GM12878 (cell line): ENCODE data around the gene TRAK2.

Source experiments
- BHLHE40 ChIP-seq, 2 experiments: fragments of 450-650 bp in 1 of 2; IDR thresholded peaks; 2 replicates each; pipeline ENCODE4 v1.6.1; 2011 to 2017; ENCODE audit warnings: low read depth in 2 of 2, borderline replicate concordance in 1 of 2, improper control_type of control experiment in 1 of 2, low read length in 1 of 2, mild to moderate bottlenecking in 1 of 2
- CTCF ChIP-seq, 3 experiments: IDR thresholded peaks in 2 of 3; conservative IDR thresholded peaks in 1 of 3; 2 replicates each; pipeline ENCODE4 v1.5.1; 2011; ENCODE audit warnings: low read depth in 3 of 3, low read length in 3 of 3, mild to moderate bottlenecking in 3 of 3, control low read depth in 2 of 3, moderate library complexity in 2 of 3, inconsistent platforms in 1 of 3, mixed read lengths in 1 of 3; ENCODE audit not compliant: control insufficient read depth in 2 of 3, insufficient read depth in 1 of 3; ENCODE audit errors: extremely low read depth in 1 of 3
- JUND ChIP-seq: IDR thresholded peaks from 2 replicates; pipeline ENCODE4 v1.6.1; 2012; ENCODE audit warnings: low read depth, mild to moderate bottlenecking, low read length, improper control_type of control experiment, moderate library complexity
- POLR2AphosphoS5 ChIP-seq: IDR thresholded peaks from 2 replicates; pipeline ENCODE4 v1.6.1; 2011; ENCODE audit warnings: mild to moderate bottlenecking, low read length, inconsistent platforms
- YBX1 ChIP-seq: fragments of 450-650 bp; IDR thresholded peaks from 2 replicates; pipeline ENCODE4 v1.6.1; 2016; ENCODE audit warnings: antibody characterized with exemption
- ZNF274 ChIP-seq: IDR thresholded peaks from one replicate; pipeline ENCODE4 v1.8.0; 2011; ENCODE audit not compliant: insufficient read length, insufficient read depth
- ZNF384 ChIP-seq: IDR thresholded peaks from 2 replicates; pipeline ENCODE4 v1.6.1; 2012; ENCODE audit warnings: low read depth, mild to moderate bottlenecking, low read length, improper control_type of control experiment, borderline replicate concordance
- ZNF622 ChIP-seq: fragments of 450-650 bp; IDR thresholded peaks from 2 replicates; pipeline ENCODE4 v1.6.1; 2017; ENCODE audit warnings: mild to moderate bottlenecking, inconsistent platforms
- TF ChIP-seq, protein P1 (sequence below): IDR thresholded peaks from 2 replicates; pipeline ENCODE4 v1.6.1; 2012; ENCODE audit warnings: mild to moderate bottlenecking, low read depth, low read length
- TF ChIP-seq, protein P2 (sequence below): IDR thresholded peaks from 2 replicates; pipeline ENCODE4 v1.6.1; 2011; ENCODE audit warnings: low read depth, mild to moderate bottlenecking, low read length, moderate library complexity, borderline replicate concordance; ENCODE audit errors: extremely low read depth

- no peak for TF ChIP-seq CTCF (IDR thresholded peaks at IDR 0.05 in 2 of 3, conservative IDR thresholded peaks at IDR 0.05 in 1 of 3; ENCODE audit: control insufficient read depth in 2 of 3, extremely low read depth in 1 of 3, insufficient read depth in 1 of 3, low read depth in 3 of 3, low read length in 3 of 3)
- no peak for TF ChIP-seq ZNF622
- TF ChIP-seq, protein P1, sequence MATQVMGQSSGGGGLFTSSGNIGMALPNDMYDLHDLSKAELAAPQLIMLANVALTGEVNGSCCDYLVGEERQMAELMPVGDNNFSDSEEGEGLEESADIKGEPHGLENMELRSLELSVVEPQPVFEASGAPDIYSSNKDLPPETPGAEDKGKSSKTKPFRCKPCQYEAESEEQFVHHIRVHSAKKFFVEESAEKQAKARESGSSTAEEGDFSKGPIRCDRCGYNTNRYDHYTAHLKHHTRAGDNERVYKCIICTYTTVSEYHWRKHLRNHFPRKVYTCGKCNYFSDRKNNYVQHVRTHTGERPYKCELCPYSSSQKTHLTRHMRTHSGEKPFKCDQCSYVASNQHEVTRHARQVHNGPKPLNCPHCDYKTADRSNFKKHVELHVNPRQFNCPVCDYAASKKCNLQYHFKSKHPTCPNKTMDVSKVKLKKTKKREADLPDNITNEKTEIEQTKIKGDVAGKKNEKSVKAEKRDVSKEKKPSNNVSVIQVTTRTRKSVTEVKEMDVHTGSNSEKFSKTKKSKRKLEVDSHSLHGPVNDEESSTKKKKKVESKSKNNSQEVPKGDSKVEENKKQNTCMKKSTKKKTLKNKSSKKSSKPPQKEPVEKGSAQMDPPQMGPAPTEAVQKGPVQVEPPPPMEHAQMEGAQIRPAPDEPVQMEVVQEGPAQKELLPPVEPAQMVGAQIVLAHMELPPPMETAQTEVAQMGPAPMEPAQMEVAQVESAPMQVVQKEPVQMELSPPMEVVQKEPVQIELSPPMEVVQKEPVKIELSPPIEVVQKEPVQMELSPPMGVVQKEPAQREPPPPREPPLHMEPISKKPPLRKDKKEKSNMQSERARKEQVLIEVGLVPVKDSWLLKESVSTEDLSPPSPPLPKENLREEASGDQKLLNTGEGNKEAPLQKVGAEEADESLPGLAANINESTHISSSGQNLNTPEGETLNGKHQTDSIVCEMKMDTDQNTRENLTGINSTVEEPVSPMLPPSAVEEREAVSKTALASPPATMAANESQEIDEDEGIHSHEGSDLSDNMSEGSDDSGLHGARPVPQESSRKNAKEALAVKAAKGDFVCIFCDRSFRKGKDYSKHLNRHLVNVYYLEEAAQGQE, result no peak
- no peak for TF ChIP-seq BHLHE40 (IDR thresholded peaks at IDR 0.05; ENCODE audit: borderline replicate concordance in 1 of 2, low read depth in 2 of 2, low read length in 1 of 2)
- TF ChIP-seq, protein P2, sequence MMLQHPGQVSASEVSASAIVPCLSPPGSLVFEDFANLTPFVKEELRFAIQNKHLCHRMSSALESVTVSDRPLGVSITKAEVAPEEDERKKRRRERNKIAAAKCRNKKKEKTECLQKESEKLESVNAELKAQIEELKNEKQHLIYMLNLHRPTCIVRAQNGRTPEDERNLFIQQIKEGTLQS, result no peak
- no peak for TF ChIP-seq ZNF384
- no peak for TF ChIP-seq YBX1
- TF ChIP-seq ZNF274, result no peak
- TF ChIP-seq JUND, result no peak
- no peak for TF ChIP-seq POLR2AphosphoS5
Observed at GRCh38 chr2:201414099-201415023, 36.9 kb downstream of the TRAK2 start.
